IMR-90 (cell line): ENCODE data around the gene ATOH8. TPM values are rescaled to one million over a fixed set of nuclear protein-coding genes. Genes with fewer than 3 reads are reported as not detected.

ENCODE experiments used
- ATAC-seq: fragments of 200-7000 bp; cut with Tn5 transposase; 2 replicates; pipeline ENCODE4 v1.9.1; 2020; ENCODE audit warnings: low read depth, mild to moderate bottlenecking, moderate library complexity
- BruUV-seq: library from RNA; stranded (reverse); fragments of 400-500 nt; replicated peaks from 2 replicates; lab custom pipeline; 2021; lab: Mats Ljungman, UMichigan
- CTCF ChIA-PET: fragments of 300-600 bp; formaldehyde crosslinking; extraction: SDS; loops from one replicate; lab custom pipeline; 2021; ENCODE audit warnings: antibody characterized with exemption; lab: Yijun Ruan, JAX
- POLR2A ChIA-PET: fragments of 300-600 bp; sonication (Branson Sonifier 250); formaldehyde crosslinking; loops from one replicate; lab custom pipeline; 2022; ENCODE audit warnings: antibody characterized with exemption; ENCODE audit not compliant: unreplicated experiment; lab: Charles Lee
- DNase-seq: peaks from one replicate; pipeline ENCODE4 v3.0.0; 2013
- H2AFZ ChIP-seq: replicated peaks from 2 replicates; pipeline ENCODE3; 2013; ENCODE audit warnings: low read length, mild to moderate bottlenecking; ENCODE audit not compliant: poor library complexity
- H2AK5ac ChIP-seq: 2 replicates; pipeline ENCODE4 v1.6.1; 2013; ENCODE audit warnings: low read depth, low read length, inconsistent platforms
- H2AK9ac ChIP-seq: replicated peaks from 2 replicates; pipeline ENCODE3; 2013; ENCODE audit warnings: mild to moderate bottlenecking, low read depth, low read length, moderate library complexity; ENCODE audit not compliant: poor library complexity
- H2BK120ac ChIP-seq: 2 replicates; pipeline ENCODE4 v1.6.1; 2013; ENCODE audit warnings: low read depth, low read length, inconsistent platforms
- H2BK15ac ChIP-seq: 3 replicates; pipeline ENCODE4 v1.6.1; 2013; ENCODE audit warnings: low read depth, low read length, inconsistent platforms
- H2BK20ac ChIP-seq: 2 replicates; pipeline ENCODE4 v1.6.1; 2013; ENCODE audit warnings: low read depth, mild to moderate bottlenecking, inconsistent platforms, low read length, moderate library complexity
- H2BK5ac ChIP-seq: 2 replicates; pipeline ENCODE4 v1.6.1; 2013; ENCODE audit warnings: mild to moderate bottlenecking, low read depth, low read length, inconsistent platforms; ENCODE audit not compliant: poor library complexity, severe bottlenecking
- H3K14ac ChIP-seq: replicated peaks from 2 replicates; pipeline ENCODE4 v1.6.1; 2013; ENCODE audit warnings: low read depth, low read length, inconsistent platforms
- H3K18ac ChIP-seq: 2 replicates; pipeline ENCODE4 v1.6.1; 2013; ENCODE audit warnings: low read depth, low read length, control low read depth
- H3K23ac ChIP-seq: 2 replicates; pipeline ENCODE4 v1.6.1; 2013; ENCODE audit warnings: low read depth, low read length, inconsistent platforms
- H3K27ac ChIP-seq: 2 replicates; pipeline ENCODE4 v1.5.1; 2013; ENCODE audit warnings: mild to moderate bottlenecking, control low read depth, low read length; ENCODE audit not compliant: insufficient read depth
- H3K27me3 ChIP-seq: 2 replicates; pipeline ENCODE4 v1.6.1; 2013; ENCODE audit warnings: low read length; ENCODE audit not compliant: control insufficient read depth, insufficient read depth
- H3K36me3 ChIP-seq: 2 replicates; pipeline ENCODE4 v1.6.1; 2013; ENCODE audit warnings: low read length, mixed read lengths; ENCODE audit not compliant: control insufficient read depth, insufficient read depth
- H3K4ac ChIP-seq: 2 replicates; pipeline ENCODE4 v1.6.1; 2013; ENCODE audit warnings: low read depth, low read length, inconsistent platforms
- H3K4me1 ChIP-seq: 2 replicates; pipeline ENCODE4 v1.6.1; 2013; ENCODE audit warnings: low read length, mixed read lengths; ENCODE audit not compliant: control insufficient read depth, insufficient read depth
- H3K4me2 ChIP-seq: 2 replicates; pipeline ENCODE4 v1.6.1; 2013; ENCODE audit warnings: low read depth, mild to moderate bottlenecking, control low read depth, low read length, moderate library complexity
- H3K4me3 ChIP-seq: 2 replicates; pipeline ENCODE4 v1.5.1; 2013; ENCODE audit warnings: low read depth, mild to moderate bottlenecking, control low read depth, low read length, moderate library complexity; ENCODE audit not compliant: insufficient read depth
- H3K56ac ChIP-seq: 2 replicates; pipeline ENCODE4 v1.6.1; 2013; ENCODE audit warnings: low read length, inconsistent platforms; ENCODE audit not compliant: insufficient read depth; ENCODE audit errors: extremely low read depth
- H3K79me1 ChIP-seq, 2 experiments: 2 replicates each; pipeline ENCODE4 v1.6.1; 2013; ENCODE audit warnings: low read length in 2 of 2, inconsistent platforms in 1 of 2, low read depth in 1 of 2
- H3K9ac ChIP-seq: 2 replicates; pipeline ENCODE4 v1.6.1; 2013; ENCODE audit warnings: low read depth, low read length, control low read depth
- H3K9me1 ChIP-seq: 2 replicates; pipeline ENCODE4 v1.6.1; 2013; ENCODE audit warnings: low read length, inconsistent platforms; ENCODE audit not compliant: insufficient read depth
- H3K9me3 ChIP-seq: 2 replicates; pipeline ENCODE4 v1.6.1; 2013; ENCODE audit warnings: low read length; ENCODE audit not compliant: control insufficient read depth, insufficient read depth
- H4K20me1 ChIP-seq: 2 replicates; pipeline ENCODE4 v1.6.1; 2013; ENCODE audit warnings: low read length, inconsistent platforms; ENCODE audit not compliant: insufficient read depth
- H4K5ac ChIP-seq: 2 replicates; pipeline ENCODE4 v1.6.1; 2013; ENCODE audit warnings: mild to moderate bottlenecking, low read depth, low read length, control low read depth
- H4K8ac ChIP-seq, 2 experiments: 2 replicates each; pipeline ENCODE4 v1.6.1; 2013; ENCODE audit warnings: low read depth in 2 of 2, low read length in 2 of 2, control low read depth in 1 of 2, inconsistent platforms in 1 of 2
- H4K91ac ChIP-seq: 2 replicates; pipeline ENCODE4 v1.6.1; 2013; ENCODE audit warnings: low read depth, low read length, inconsistent platforms; ENCODE audit not compliant: insufficient read depth
- BHLHE40 ChIP-seq: fragments of 150-350 bp; IDR thresholded peaks from 2 replicates; pipeline ENCODE4 v1.6.1; 2016; ENCODE audit warnings: mild to moderate bottlenecking, low read depth, low read length
- CEBPB ChIP-seq: IDR thresholded peaks from 2 replicates; pipeline ENCODE4 v1.6.1; 2012; ENCODE audit warnings: low read depth, low read length, improper control_type of control experiment
- CHD1 ChIP-seq: IDR thresholded peaks from 2 replicates; pipeline ENCODE4 v1.6.1; 2012; ENCODE audit warnings: low read depth, low read length, improper control_type of control experiment
- ELK1 ChIP-seq: fragments of 150-350 bp; IDR thresholded peaks from 2 replicates; pipeline ENCODE4 v1.6.1; 2016; ENCODE audit warnings: low read depth, mild to moderate bottlenecking, low read length, moderate library complexity, borderline replicate concordance
- FOS ChIP-seq: fragments of 150-350 bp; IDR thresholded peaks from 2 replicates; pipeline ENCODE4 v1.6.1; 2016; ENCODE audit warnings: low read depth, low read length
- MAFK ChIP-seq: IDR thresholded peaks from 2 replicates; pipeline ENCODE4 v1.6.1; 2012; ENCODE audit warnings: low read depth, low read length, improper control_type of control experiment
- MAZ ChIP-seq: IDR thresholded peaks from 2 replicates; pipeline ENCODE4 v1.6.1; 2012; ENCODE audit warnings: low read depth, mild to moderate bottlenecking, low read length, improper control_type of control experiment, moderate library complexity, borderline replicate concordance
- MXI1 ChIP-seq: IDR thresholded peaks from 2 replicates; pipeline ENCODE4 v1.6.1; 2012; ENCODE audit warnings: low read depth, mild to moderate bottlenecking, low read length, moderate library complexity, borderline replicate concordance
- NFE2L2 ChIP-seq: fragments of 150-350 bp; IDR thresholded peaks from 2 replicates; pipeline ENCODE4 v1.6.1; 2016; ENCODE audit warnings: low read depth, mild to moderate bottlenecking, low read length
- POLR2A ChIP-seq: IDR thresholded peaks from 2 replicates; pipeline ENCODE4 v1.6.1; 2012; ENCODE audit warnings: mild to moderate bottlenecking, low read depth, low read length
- RAD21 ChIP-seq: IDR thresholded peaks from 2 replicates; pipeline ENCODE4 v1.6.1; 2012; ENCODE audit warnings: low read length, improper control_type of control experiment
- RCOR1 ChIP-seq: IDR thresholded peaks from 2 replicates; pipeline ENCODE4 v1.6.1; 2012; ENCODE audit warnings: mild to moderate bottlenecking, low read length, improper control_type of control experiment; ENCODE audit not compliant: insufficient replicate concordance
- SMC3 ChIP-seq: fragments of 150-350 bp; IDR thresholded peaks from 2 replicates; pipeline ENCODE4 v1.6.1; 2016; ENCODE audit warnings: low read depth, mild to moderate bottlenecking, antibody characterized with exemption, low read length, moderate library complexity
- WGBS, 2 experiments: methylation state at CpG; one replicate each; pipeline versions ENCODE4 v1.1.5 to v1.1.7; 2013; ENCODE audit warnings: missing lambda C conversion rate in 2 of 2; ENCODE audit not compliant: insufficient read length in 1 of 2; ENCODE audit errors: extremely low coverage in 2 of 2; 5-methylcytosine and 5-hydroxymethylcytosine counted together
- dilution Hi-C: fragments of 300-500 bp; cut with HindIII; formaldehyde crosslinking; loops from one replicate; pipeline ENCODE4 v1.14.3; 2018; ENCODE audit warnings: low sequenced_read_pairs; ENCODE audit not compliant: unreplicated experiment
- in situ Hi-C: fragments of 300-500 bp; cut with MboI; formaldehyde crosslinking; loops from 3 replicates; pipeline ENCODE4 v1.14.3; 2019; ENCODE audit warnings: low sequenced_read_pairs, inconsistent platforms, mixed read lengths
- intact Hi-C: fragments of 100-400 bp; cut with micrococcal nuclease; formaldehyde crosslinking; loops from 2 replicates; pipeline ENCODE4 v1.10.0; 2022
- polyA plus RNA-seq, 3 experiments: library from polyadenylated mRNA; depleted of rRNA; stranded (reverse); fragments of >200 nt; gene quantifications; 2 replicates each; pipeline ENCODE4 v1.2.3, GENCODE V29; 2012; ENCODE audit warnings: low replicate concordance in 1 of 3
- total RNA-seq: library from RNA; depleted of rRNA; stranded (reverse); fragments of >200 nt; gene quantifications from 2 replicates; pipeline ENCODE4 v1.2.3, GENCODE V29; 2012
- TF ChIP-seq, protein P1 (sequence below): fragments of 150-350 bp; IDR thresholded peaks from 2 replicates; pipeline ENCODE4 v1.6.1; 2017; ENCODE audit warnings: mild to moderate bottlenecking, antibody characterized with exemption, low read length, low read depth
- TF ChIP-seq, protein P2 (sequence below): conservative IDR thresholded peaks from 2 replicates; pipeline ENCODE4 v1.5.1; 2012; ENCODE audit warnings: mild to moderate bottlenecking, low read depth, low read length, improper control_type of control experiment

ATOH8 gene
- total and polyA plus RNA-seq, 2 of the 4 experiments (the other 2 are of a cell fraction): 7.9 to 9.0 TPM

GRCh38 chr2:85748039-85748734 lies 5.6 kb upstream of the ATOH8 start:
- no peak overlapping the region for H3K9ac ChIP-seq
- CTCF ChIA-PET: interaction anchor here (1.6 kb wide), 1 partner anchor 66 kb away, joined by 9 read pairs; no protein-coding TSS in a partner anchor
- H3K4ac ChIP-seq: no peak overlapping the region
- peaks cover 35% of the 10 kb centered on the region for H3K4me1 ChIP-seq
- dilution Hi-C loops (no loop called here), intact Hi-C loops (no loop called here), in situ Hi-C loops (no loop called here)
- no peak overlapping the region for H2AFZ ChIP-seq
- no CpG with 5 or more reads among the region's 9 CpGs for WGBS, 2 experiments
- H2AK5ac ChIP-seq: peak overlapping the region; percentile 22; the same call in 1 of the 2 replicates
- no peak overlapping the region for H4K5ac ChIP-seq
- no peak for TF ChIP-seq FOS
- no peak for TF ChIP-seq POLR2A
- no peak for TF ChIP-seq BHLHE40
- TF ChIP-seq MAFK: no peak
- no peak for TF ChIP-seq MAZ
- TF ChIP-seq MXI1: no peak
- TF ChIP-seq, protein P1, sequence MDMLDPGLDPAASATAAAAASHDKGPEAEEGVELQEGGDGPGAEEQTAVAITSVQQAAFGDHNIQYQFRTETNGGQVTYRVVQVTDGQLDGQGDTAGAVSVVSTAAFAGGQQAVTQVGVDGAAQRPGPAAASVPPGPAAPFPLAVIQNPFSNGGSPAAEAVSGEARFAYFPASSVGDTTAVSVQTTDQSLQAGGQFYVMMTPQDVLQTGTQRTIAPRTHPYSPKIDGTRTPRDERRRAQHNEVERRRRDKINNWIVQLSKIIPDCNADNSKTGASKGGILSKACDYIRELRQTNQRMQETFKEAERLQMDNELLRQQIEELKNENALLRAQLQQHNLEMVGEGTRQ: no peak
- TF ChIP-seq RCOR1: no peak
- TF ChIP-seq CHD1: no peak
- TF ChIP-seq CEBPB: no peak
- TF ChIP-seq NFE2L2: no peak
- no peak for TF ChIP-seq RAD21
- no peak for TF ChIP-seq SMC3
- no peak for TF ChIP-seq ELK1
- TF ChIP-seq, protein P2, sequence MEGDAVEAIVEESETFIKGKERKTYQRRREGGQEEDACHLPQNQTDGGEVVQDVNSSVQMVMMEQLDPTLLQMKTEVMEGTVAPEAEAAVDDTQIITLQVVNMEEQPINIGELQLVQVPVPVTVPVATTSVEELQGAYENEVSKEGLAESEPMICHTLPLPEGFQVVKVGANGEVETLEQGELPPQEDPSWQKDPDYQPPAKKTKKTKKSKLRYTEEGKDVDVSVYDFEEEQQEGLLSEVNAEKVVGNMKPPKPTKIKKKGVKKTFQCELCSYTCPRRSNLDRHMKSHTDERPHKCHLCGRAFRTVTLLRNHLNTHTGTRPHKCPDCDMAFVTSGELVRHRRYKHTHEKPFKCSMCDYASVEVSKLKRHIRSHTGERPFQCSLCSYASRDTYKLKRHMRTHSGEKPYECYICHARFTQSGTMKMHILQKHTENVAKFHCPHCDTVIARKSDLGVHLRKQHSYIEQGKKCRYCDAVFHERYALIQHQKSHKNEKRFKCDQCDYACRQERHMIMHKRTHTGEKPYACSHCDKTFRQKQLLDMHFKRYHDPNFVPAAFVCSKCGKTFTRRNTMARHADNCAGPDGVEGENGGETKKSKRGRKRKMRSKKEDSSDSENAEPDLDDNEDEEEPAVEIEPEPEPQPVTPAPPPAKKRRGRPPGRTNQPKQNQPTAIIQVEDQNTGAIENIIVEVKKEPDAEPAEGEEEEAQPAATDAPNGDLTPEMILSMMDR: no peak
- no peak overlapping the region for H3K56ac ChIP-seq
- H2BK15ac ChIP-seq: no peak overlapping the region
- no peaks in the 10 kb centered on the region for H3K36me3 ChIP-seq
- H2BK120ac ChIP-seq: no peak overlapping the region
- no peaks in the 10 kb centered on the region; the same call in 1 of the 2 replicates for H3K27me3 ChIP-seq
- no peak overlapping the region for H3K18ac ChIP-seq
- H3K4me2 ChIP-seq: no peak overlapping the region
- H3K27ac ChIP-seq: no peak overlapping the region
- H2BK20ac ChIP-seq: peak overlapping the region; percentile 26; the same call in 1 of the 2 replicates
- POLR2A ChIA-PET: no interaction called here
- H2AK9ac ChIP-seq: no peak overlapping the region
- BruUV-seq: no TSS peak
- H3K9me1 ChIP-seq: peaks cover 20% of the 10 kb centered on the region
- H3K23ac ChIP-seq: no peak overlapping the region
- H3K79me1 ChIP-seq: no peaks in the 10 kb centered on the region
- ATAC-seq: no peak
- no peak for DNase-seq
- H4K8ac ChIP-seq: no peak overlapping the region
- H3K14ac ChIP-seq: no peak overlapping the region
- H4K91ac ChIP-seq: no peak overlapping the region
- 0 out of 2 replicates have a peak, but pooled peaks cover 4% of the 10 kb centered on the region for H4K20me1 ChIP-seq
- H3K9me3 ChIP-seq: no peaks in the 10 kb centered on the region
- H2BK5ac ChIP-seq: no peak overlapping the region
- no peak overlapping the region for H3K4me3 ChIP-seq
